ENCODE results near the gene HOMEZ. TPM values are rescaled to one million over a fixed set of nuclear protein-coding genes. Genes with fewer than 3 reads are reported as not detected.

Gene HOMEZ
- total RNA-seq, 4 donors from 2014 or later: 7.8 to 13.1 (median 8.5) TPM

GRCh38 chr14:23308721-23309445 is 23.0 kb upstream of the HOMEZ start:
- 75% methylated on average over 17 of the region's 17 CpGs for WGBS

GRCh38 chr14:23307687-23308644 is 22.0 kb upstream of the HOMEZ start:
- peak; percentile 40 to 72 for DNase-seq (ENCODE audit: low spot score in 2 of 2)
- H3K4me3 ChIP-seq: peak overlapping the region; percentile 67
- no peaks in the 10 kb centered on the region for H3K9me3 ChIP-seq
- WGBS: 78% methylated on average over 21 of the region's 22 CpGs
- no peaks in the 10 kb centered on the region for H3K27me3 ChIP-seq
- H3K36me3 ChIP-seq: peaks cover 29% of the 10 kb centered on the region
- TF ChIP-seq POLR2AphosphoS5 (IDR thresholded peaks at IDR 0.05) (no peak), POLR2A (IDR thresholded peaks at IDR 0.05) (no peak), EP300 (IDR thresholded peaks at IDR 0.05) (no peak), CTCF (IDR thresholded peaks at IDR 0.05) (no peak)
- H3K27ac ChIP-seq: peak overlapping the region; percentile 88
- H3K4me1 ChIP-seq: peaks cover 39% of the 10 kb centered on the region

More at GRCh38 chr14:23308721-23309445, 23.0 kb upstream of the HOMEZ start:
- H3K9me3 ChIP-seq: no peaks in the 10 kb centered on the region
- no peak overlapping the region for H3K27ac ChIP-seq
- TF ChIP-seq EP300 (IDR thresholded peaks at IDR 0.05): no peak
- TF ChIP-seq POLR2AphosphoS5 (IDR thresholded peaks at IDR 0.05): no peak
- no peak for TF ChIP-seq CTCF (IDR thresholded peaks at IDR 0.05)
- no peak for TF ChIP-seq POLR2A (IDR thresholded peaks at IDR 0.05)
- no peaks in the 10 kb centered on the region for H3K27me3 ChIP-seq
- peak overlapping the region; percentile 67 for H3K4me3 ChIP-seq
- peaks cover 36% of the 10 kb centered on the region for H3K4me1 ChIP-seq
- no peak for DNase-seq (ENCODE audit: low spot score in 2 of 2)
- peaks cover 29% of the 10 kb centered on the region for H3K36me3 ChIP-seq

GRCh38 chr14:23307146-23307530 is 21.2 kb upstream of the HOMEZ start:
- 21% methylated on average over 5 of the region's 5 CpGs for whole genome bisulfite sequencing
- no peak for DNase-seq (ENCODE audit: low spot score in 2 of 2)
- H3K9me3 ChIP-seq: no peaks in the 10 kb centered on the region
- peak overlapping the region; percentile 88 for H3K27ac ChIP-seq
- H3K4me3 ChIP-seq: peak overlapping the region; percentile 67
- no peak for TF ChIP-seq POLR2AphosphoS5 (IDR thresholded peaks at IDR 0.05)
- TF ChIP-seq EP300 (IDR thresholded peaks at IDR 0.05): no peak
- no peak for TF ChIP-seq POLR2A (IDR thresholded peaks at IDR 0.05)
- TF ChIP-seq CTCF (IDR thresholded peaks at IDR 0.05): no peak
- peaks cover 29% of the 10 kb centered on the region for H3K36me3 ChIP-seq
- H3K4me1 ChIP-seq: peaks cover 43% of the 10 kb centered on the region
- no peaks in the 10 kb centered on the region for H3K27me3 ChIP-seq

- Histone ChIP-seq H3K36me3 (peaks cover 27% of the 10 kb centered on the region), H3K27me3 (no peaks in the 10 kb centered on the region), H3K9me3 (no peaks in the 10 kb centered on the region), H3K27ac (peak within 1 kb of the TSS; percentile 88), H3K4me3 (peak within 1 kb of the TSS; percentile 67), H3K4me1 (peaks cover 43% of the 10 kb centered on the region)
- DNase-seq (ENCODE audit: low spot score in 2 of 2): peak; percentile 96 to 97
- WGBS: 5% methylated on average over 22 of the region's 24 CpGs
- TF ChIP-seq POLR2AphosphoS5 (IDR thresholded peaks at IDR 0.05) (no peak), POLR2A (IDR thresholded peaks at IDR 0.05) (peak in 1 of 2 donors; percentile 49), EP300 (IDR thresholded peaks at IDR 0.05) (no peak)
Observed at GRCh38 chr14:23306412-23307145, 20.6 kb upstream of the HOMEZ start, which contains the start of gene BCL2L2. TSS of gene BCL2L2 (plus strand) at chr14:23306833. CDS start at chr14:23307768, 935 bp downstream.

Data from suprapubic skin (tissue), 4 donors.